ENCODE measurements around the gene TRIM46.

GRCh38 chr1:155179112-155180031 lies 5.7 kb downstream of the TRIM46 start:
- TF ChIP-seq DMTF1 (CRISPR knock-in tag; IDR thresholded peaks at IDR 0.05) (no peak), MLX (CRISPR knock-in tag; IDR thresholded peaks at IDR 0.05) (no peak), ERF (CRISPR knock-in tag; IDR thresholded peaks at IDR 0.05) (no peak)
